ENCODE data around the gene HIRA. TPM values are rescaled to one million over a fixed set of nuclear protein-coding genes. Genes with fewer than 3 reads are reported as not detected.
A peak's percentile ranks its signal among the peaks of the same experiment; 100 is the strongest.

The HIRA gene
- total and polyA plus RNA-seq, 9 of the 15 experiments (the other 6 are each of a cell fraction or from before 2014, with no cell fraction given), result 0.96 to 132 (median 58.4) TPM

- no peak for TF ChIP-seq ZNF592 (IDR thresholded peaks at IDR 0.05)
- peak; percentile 49 for TF ChIP-seq SAP30 (IDR thresholded peaks at IDR 0.05; ENCODE audit: borderline replicate concordance, insufficient read depth, low read depth, low read length, poor library complexity, severe bottlenecking)
- peak; percentile 69 to 96 for TF ChIP-seq TBL1XR1 (IDR thresholded peaks at IDR 0.05; ENCODE audit: low read length in 2 of 2)
Observed at GRCh38 chr22:19478901-19479354, 47.4 kb upstream of the HIRA start, which contains the start of gene UFD1 (continued).
